Mesothelial cell of epicardium (in vitro differentiated cells): ENCODE measurements around the gene IGFBPL1. TPM values are rescaled to one million over a fixed set of nuclear protein-coding genes. Genes with fewer than 3 reads are reported as not detected.

Experiments used
- DNase-seq, 2 experiments: peaks; one replicate each; pipeline ENCODE4 v3.0.0; 2021; ENCODE audit warnings: low spot score in 2 of 2; ENCODE audit not compliant: unreplicated experiment in 2 of 2
- H3K27ac Mint-ChIP-seq: 2 replicates; pipeline ENCODE4 v1.8.0; 2021; ENCODE audit warnings: mixed read lengths
- H3K27me3 Mint-ChIP-seq: 2 replicates; pipeline ENCODE4 v1.8.0; 2021; ENCODE audit warnings: low read depth, mixed read lengths
- H3K36me3 Mint-ChIP-seq: 2 replicates; pipeline ENCODE4 v1.8.0; 2021; ENCODE audit warnings: mixed read lengths
- H3K4me1 Mint-ChIP-seq: 2 replicates; pipeline ENCODE4 v1.8.0; 2021; ENCODE audit warnings: mixed read lengths
- H3K4me3 Mint-ChIP-seq: 2 replicates; pipeline ENCODE4 v1.8.0; 2021; ENCODE audit warnings: mild to moderate bottlenecking, moderate library complexity, mixed read lengths
- H3K9me3 Mint-ChIP-seq: 2 replicates; pipeline ENCODE4 v1.8.0; 2021; ENCODE audit warnings: mixed read lengths
- CTCF ChIP-seq: fragments of 200-600 bp; sonication (generic); IDR thresholded peaks from one replicate; pipeline ENCODE4 v1.5.0; 2021; ENCODE audit warnings: antibody characterized with exemption; ENCODE audit not compliant: unreplicated experiment
- total RNA-seq: library from RNA; stranded (reverse); gene quantifications from 3 replicates; pipeline ENCODE4 v1.2.1, GENCODE V29; 2021

The IGFBPL1 gene
- total RNA-seq, 1 donor from 2014 or later: 0.34 TPM

GRCh38 chr9:38445154-38446043 lies 21.1 kb upstream of the IGFBPL1 start:
- H3K27ac Mint-ChIP-seq: no peak overlapping the region
- no peak overlapping the region for H3K4me3 Mint-ChIP-seq
- no peaks in the 10 kb centered on the region for H3K4me1 Mint-ChIP-seq
- H3K9me3 Mint-ChIP-seq: peaks cover 11% of the 10 kb centered on the region
- no peak for DNase-seq
- peaks cover 20% of the 10 kb centered on the region for H3K27me3 Mint-ChIP-seq
- TF ChIP-seq CTCF: no peak
- H3K36me3 Mint-ChIP-seq: no peaks in the 10 kb centered on the region

GRCh38 chr9:38443597-38443996 lies 19.3 kb upstream of the IGFBPL1 start:
- H3K9me3 Mint-ChIP-seq: peaks cover 4% of the 10 kb centered on the region
- no peak overlapping the region for H3K27ac Mint-ChIP-seq
- peaks cover 21% of the 10 kb centered on the region for H3K27me3 Mint-ChIP-seq
- no peaks in the 10 kb centered on the region for H3K4me1 Mint-ChIP-seq
- TF ChIP-seq CTCF: no peak
- H3K36me3 Mint-ChIP-seq: no peaks in the 10 kb centered on the region
- no peak for DNase-seq
- H3K4me3 Mint-ChIP-seq: no peak overlapping the region

GRCh38 chr9:38443181-38443580 lies 18.9 kb upstream of the IGFBPL1 start:
- no peak for DNase-seq
- no peak for TF ChIP-seq CTCF
- Mint-ChIP-seq H3K27ac (no peak overlapping the region), H3K9me3 (peaks cover 4% of the 10 kb centered on the region), H3K36me3 (no peaks in the 10 kb centered on the region), H3K4me1 (no peaks in the 10 kb centered on the region), H3K4me3 (no peak overlapping the region), H3K27me3 (peaks cover 19% of the 10 kb centered on the region)

- no peaks in the 10 kb centered on the region for H3K36me3 Mint-ChIP-seq
- H3K4me3 Mint-ChIP-seq: no peak overlapping the region
- H3K27me3 Mint-ChIP-seq: peaks cover 15% of the 10 kb centered on the region
- H3K4me1 Mint-ChIP-seq: peaks cover under 1% of the 10 kb centered on the region
- H3K27ac Mint-ChIP-seq: no peak overlapping the region
- peaks cover 4% of the 10 kb centered on the region for H3K9me3 Mint-ChIP-seq
- DNase-seq: no peak
- TF ChIP-seq CTCF: no peak
Observed at GRCh38 chr9:38442473-38443096, 18.3 kb upstream of the IGFBPL1 start.

- no peak for TF ChIP-seq CTCF
- peaks cover 6% of the 10 kb centered on the region for H3K4me1 Mint-ChIP-seq
- H3K27me3 Mint-ChIP-seq: peaks cover 7% of the 10 kb centered on the region
- H3K9me3 Mint-ChIP-seq: peaks cover 4% of the 10 kb centered on the region
- H3K4me3 Mint-ChIP-seq: no peak overlapping the region
- DNase-seq: no peak
- H3K27ac Mint-ChIP-seq: no peak overlapping the region
- H3K36me3 Mint-ChIP-seq: no peaks in the 10 kb centered on the region
Observed at GRCh38 chr9:38441347-38442085, 17.3 kb upstream of the IGFBPL1 start.
